Stimulated activated CD4-positive, alpha-beta T cell treated with anti-CD3 and anti-CD28 coated beads, Interleukin-4, amount 100 ng/mL, for 4 hours (primary cell): ENCODE data around the gene TRRAP.

Source experiments
- DNase-seq, 2 experiments: peaks; one replicate each; pipeline ENCODE4 v3.0.0-alpha.2; 2020

Gene TRRAP

GRCh38 chr7:99008921-99009530 lies 130.7 kb downstream of the TRRAP start:
- DNase-seq: no peak

DNA sequence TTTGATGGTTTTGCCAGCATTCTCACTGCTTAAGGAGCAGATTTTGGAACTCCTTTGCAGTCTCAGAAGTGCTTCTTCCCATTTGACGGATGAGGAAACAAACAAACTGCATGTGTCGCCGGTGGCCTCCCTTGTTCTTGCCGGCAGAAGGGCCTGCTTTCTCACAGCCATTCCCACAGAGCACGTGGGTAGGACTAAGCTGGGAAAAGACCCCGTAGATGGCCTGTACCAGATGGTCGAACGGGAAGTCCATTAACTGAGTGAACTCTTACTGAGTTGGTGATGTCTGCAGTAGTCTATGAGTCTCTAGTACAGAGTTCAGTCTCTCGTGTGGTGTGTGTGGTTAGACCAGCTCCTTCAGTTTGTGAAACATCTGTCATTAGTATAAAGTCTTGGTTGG lies 131.9 kb downstream of the TRRAP start:
- no peak for DNase-seq

DNA sequence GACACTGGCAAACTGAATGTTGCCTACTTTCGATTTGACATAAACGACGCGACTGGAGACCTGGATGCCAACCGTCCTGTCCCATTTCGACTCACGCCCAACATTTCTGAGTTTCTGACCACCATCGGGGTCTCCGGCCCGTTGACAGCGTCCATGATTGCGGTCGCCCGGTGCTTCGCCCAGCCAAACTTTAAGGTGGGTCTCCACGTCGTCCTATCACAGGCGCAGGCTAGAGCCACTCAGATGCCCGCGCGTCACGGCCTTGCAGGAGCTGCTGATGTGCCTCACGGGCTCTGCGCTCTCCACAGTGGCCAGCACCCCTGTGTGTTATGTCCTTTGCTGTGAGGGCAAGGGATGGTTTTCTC lies 133.0 kb downstream of the TRRAP start:
- no peak for DNase-seq

DNA sequence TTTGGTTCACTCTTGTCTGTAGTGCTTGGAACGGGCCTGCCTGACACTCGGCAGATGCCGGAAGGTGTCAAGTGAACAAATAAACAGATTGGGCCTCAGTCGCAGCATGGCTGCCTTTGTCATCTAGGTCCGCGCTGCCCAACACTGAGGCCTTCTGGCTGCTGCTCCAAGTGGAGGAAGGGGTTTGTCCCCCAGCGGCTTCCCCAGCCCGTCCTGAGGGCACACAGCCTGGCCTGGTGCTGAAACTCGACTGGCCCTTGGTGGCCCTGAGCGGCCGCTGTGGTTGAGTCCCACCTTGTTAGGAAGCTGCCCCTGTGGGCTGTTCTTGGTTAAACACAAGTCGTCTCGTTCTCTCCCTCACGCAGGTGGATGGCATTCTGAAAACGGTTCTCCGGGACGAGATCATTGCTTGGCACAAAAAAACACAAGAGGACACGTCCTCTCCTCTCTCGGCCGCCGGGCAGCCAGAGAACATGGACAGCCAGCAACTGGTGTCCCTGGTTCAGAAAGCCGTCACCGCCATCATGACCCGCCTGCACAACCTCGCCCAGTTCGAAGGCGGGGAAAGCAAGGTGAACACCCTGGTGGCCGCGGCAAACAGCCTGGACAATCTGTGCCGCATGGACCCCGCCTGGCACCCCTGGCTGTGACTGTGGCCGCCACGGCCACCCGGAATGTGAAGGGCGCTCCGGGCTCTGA lies 133.5 kb downstream of the TRRAP start:
- DNase-seq: no peak

DNA sequence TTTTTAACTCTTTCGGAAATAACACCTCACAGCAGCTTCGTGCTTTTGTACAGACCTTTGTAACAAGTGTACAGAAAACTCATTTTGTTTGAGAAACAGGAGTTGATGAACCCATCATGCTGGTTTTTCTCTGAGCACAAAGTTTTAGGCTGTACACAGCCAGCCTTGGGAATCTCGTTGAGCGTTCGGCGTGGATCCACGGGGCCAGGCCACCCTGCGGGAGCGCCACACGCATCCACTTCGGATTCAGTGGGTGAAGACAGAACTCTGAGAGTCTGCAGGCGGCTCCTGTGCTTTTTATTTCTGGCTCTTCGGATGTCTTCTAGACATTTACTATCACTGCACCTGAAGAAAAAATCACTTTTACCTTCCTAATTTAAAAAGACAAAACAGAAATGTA lies 134.4 kb downstream of the TRRAP start:
- DNase-seq: no peak

DNA sequence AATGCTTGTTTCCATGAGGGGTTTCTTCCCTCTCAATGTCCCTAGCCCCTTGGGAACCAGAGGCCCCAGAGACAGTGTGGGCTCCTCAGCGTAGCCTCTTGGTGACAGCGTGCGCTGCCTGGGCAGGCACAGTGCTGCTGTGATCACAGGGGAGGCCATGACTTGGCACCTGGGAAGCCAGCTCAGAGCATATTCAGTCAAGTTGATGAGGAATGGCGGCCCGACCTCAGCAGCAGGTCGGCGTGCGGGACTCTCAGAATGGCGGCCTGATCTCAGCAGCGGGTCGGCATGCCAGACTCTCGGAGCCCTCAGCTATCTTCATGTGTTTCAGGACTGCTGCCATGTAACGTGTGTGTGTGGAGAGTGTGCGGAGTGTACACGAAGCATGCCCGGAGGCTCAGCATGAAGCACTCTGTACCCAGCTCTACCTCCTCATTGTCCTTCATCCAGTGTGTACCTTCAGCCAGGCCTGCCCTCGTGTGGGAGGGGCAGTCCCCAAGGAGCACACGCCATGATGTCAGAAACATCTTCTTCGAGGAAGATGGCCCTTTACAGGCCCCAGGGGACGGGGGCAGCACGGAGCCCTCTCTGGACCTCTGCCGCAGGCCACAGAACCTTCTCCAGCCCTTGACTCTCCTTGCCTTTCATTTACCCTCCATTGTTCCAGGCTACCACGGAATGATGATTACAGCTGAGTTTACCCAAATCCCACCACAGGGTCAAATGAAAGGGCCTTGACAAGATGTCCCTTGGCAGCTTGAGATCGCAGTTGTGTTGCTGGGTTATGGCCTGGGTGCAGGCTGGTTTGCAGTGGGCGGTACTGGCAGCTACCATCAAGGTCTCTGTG lies 135.2 kb downstream of the TRRAP start:
- DNase-seq: no peak

DNA sequence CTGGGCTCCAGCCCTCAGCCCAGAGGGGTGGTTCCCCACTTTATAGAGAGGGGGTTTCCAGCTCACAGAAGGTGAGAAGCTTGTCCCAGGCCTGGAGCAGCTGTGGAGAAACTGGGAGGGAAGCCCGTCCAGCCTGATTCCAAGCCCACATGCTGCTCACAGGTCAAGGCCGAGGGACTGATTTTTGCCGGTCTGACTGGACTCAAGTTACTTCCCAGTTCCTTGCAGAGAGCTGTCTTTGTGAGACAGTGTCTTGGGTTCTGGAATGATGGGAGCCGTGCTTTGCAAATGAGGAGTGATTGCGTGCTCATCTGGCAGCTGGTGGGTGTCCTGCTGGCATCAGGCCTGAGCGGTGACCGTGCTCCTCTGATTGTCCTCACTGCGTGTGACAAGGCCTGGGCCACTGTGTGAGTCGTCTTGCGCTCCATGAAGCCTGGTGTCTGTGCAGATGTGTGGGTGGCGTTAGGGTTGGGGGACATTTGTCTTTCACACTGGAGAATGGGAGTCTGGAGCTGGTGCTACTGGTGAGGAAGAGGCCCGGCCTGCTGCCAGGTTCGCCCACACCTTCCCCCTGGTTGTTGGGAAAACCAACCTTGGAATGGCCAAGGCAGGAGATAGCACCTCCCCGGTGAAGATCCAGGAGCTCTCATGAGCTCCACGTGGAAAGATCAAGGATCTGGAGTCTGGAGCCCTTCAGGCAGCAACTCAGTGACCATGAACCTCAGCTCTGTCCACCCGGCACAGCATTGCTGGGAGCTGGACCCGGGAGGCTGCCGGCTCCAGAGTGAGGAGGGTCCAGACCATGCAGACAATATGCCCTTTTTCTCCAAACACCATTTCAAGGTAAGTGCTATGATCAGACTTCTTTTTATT lies 136.0 kb downstream of the TRRAP start:
- DNase-seq: no peak

DNA sequence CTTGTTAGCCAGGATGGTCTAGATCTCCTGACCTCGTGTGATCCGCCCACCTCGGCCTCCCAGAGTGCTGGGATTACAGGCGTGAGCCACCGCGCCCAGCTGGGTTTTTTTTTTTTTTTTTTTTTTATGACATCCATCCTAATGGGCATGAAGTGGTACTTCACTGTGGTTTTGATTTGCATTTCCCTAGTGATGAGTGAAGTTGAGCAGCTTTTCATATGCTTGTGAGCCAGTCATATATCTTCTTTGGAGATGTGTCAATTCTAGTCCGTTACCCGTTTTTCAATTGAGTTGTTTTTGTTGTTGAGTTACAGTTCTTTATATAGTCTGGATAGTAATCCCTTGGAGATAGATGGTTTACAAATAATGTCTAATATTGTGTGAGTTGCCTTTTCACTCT lies 137.9 kb downstream of the TRRAP start:
- DNase-seq: no peak

GRCh38 chr7:99019523-99020412 lies 141.4 kb downstream of the TRRAP start:
- no peak for DNase-seq

DNA sequence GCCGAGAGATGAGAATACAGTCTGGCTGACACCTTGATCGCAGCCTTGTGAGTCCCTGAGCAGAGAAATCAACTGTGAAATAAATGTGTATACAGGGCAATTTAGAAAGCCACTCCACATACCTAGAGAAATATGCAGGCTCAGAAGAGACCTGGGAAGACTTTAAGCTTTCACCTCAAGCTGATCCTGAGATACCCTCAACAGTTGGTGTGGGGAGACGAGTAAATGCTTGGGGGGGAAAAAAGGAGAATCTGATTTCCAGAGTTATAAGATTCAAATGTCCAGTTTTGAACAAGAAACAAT lies 142.0 kb downstream of the TRRAP start:
- no peak for DNase-seq

GRCh38 chr7:99021941-99022560 lies 143.7 kb downstream of the TRRAP start:
- no peak for DNase-seq

GRCh38 chr7:99024066-99024465 lies 145.7 kb downstream of the TRRAP start:
- no peak for DNase-seq

DNA sequence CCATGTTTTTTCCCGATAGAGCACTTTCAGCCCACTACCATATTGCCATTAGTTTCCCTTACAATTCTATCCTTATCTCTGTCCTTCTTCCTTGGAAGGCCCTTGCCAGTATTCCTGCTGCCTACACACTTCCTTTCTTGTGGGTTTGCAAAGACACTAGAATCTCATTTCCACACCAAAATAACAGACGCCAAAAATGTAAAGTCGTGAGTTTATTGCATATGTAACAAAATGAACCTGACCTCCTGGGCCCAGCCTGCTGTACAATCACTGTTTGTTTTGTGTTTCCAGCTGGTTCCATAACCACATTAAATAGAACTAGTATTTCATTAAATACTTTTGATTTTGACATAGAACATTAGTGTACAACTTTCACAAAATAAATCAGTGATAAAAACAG lies 148.9 kb downstream of the TRRAP start:
- no peak for DNase-seq

DNA sequence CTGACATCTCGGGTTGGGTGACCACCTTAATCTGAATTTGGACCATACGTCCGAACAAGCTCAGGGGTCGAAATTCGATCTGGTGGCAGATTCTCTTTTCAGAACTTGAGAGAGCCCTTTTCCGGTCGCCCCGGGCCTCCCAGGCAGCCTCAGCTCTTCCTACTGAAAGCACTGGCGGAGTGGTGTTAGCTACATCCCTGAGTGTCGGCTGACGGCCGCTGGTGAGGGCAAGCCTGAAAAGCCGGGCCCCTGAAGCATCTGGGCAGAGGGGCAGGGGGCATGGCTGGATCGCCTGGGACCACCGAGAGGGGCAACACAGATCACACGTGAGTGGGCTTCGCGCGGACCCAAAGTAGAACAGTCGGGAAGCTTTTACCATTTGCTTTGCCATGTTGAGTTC lies 149.5 kb downstream of the TRRAP start:
- DNase-seq: no peak

- no peak for DNase-seq
These were observed 150.1 kb downstream of the TRRAP start for GRCh38 chr7:99028261-99028973.

DNA sequence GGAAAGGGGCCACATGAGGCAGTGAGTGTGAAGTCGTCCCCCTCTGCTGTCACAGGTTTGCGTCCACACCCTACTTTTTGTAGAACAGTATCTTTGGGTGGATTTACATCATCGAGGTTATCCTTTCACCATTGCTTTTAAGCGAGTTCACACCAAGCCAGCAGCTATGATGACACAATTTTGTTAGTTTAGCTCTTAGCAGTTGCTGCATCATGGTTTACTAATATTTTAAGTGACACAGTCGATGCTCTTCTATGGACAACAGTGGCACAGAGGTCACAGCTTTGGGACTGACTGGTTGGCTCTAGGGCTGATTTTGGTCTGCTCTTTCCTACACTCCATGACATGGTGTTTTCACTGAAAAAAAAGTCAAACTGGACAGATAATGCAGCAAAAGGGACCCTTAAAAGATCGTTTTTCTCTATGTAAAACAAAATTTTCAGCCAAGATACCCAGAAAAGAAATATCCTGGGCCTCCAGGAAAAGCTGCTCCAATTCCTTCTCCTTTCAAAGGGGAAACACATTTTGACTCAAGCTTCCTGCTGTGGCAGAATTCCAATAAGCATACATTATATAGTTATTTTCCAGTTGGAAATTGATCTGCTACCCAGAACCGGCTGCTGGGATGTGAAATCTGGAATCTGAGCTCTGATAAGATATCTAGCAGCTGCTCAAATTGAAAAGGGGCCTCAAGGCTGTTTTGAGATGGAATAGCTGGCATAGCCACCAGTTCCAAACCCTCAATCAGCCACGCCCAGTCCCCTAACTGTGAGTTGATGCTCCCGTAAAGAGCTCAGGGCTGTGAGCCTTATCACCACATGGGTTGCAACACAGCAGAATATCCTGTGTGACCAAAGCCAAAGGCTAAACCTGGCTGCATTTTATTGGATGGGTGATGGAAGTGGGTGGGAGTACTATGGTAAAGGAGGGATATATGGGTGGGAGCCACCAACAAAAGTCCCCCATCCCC lies 151.4 kb downstream of the TRRAP start:
- DNase-seq: no peak

DNA sequence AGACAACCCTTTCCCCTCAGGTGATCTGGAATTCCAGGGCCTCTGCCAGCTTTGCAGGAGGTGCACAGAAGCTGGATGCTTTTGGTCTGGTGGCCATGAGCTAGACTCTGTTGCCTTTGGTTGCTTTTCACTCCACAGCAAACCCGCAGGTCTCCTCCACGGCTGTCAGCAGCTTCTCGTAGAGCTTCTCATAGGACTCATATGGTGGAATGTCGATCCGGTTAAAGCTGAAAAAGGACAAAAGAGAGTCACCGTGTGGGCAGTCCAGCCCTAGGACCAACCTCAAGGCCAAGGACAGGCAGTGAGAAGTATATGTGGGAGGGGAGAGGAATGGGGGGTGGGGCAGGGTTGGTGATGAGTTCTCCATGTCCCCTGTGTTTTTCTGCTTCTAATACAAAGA lies 152.1 kb downstream of the TRRAP start:
- DNase-seq: no peak

DNA sequence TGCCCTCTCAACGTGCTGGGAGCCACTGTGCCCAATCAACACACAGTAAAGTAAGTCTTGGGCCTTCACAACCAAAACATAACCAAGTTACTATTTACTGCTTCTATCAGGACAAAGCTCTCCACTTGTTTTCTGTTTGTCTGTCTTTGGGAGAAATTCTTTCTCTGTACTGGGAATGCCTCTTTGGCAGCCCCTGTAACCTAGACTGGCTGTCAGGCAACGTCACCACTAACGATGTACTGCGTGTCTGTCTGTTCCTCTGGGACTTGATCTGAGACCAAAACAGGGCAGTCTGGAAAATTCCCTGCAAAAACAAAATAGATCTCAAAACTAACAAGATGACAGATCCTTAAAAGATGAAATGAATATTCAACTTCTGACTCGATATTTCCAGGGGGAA lies 152.6 kb downstream of the TRRAP start:
- DNase-seq: no peak

DNA sequence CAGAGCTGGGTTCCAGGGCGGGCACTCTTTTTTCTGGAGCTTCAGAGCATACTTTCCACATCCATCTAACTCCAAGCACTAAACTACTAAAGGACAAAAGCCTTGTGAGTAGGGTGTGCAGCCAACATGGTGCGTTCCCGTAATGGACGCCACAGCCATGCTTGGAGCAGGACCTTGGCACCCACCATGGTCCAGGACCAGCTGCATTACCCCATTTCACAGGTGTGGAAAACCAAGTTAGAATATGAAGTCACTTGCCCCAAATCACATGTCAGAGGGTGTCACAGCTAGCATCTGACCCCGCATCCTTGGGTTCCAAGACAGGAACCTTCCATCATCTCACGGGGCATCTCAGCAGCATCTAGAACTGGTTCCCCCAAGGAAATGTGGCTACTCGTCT lies 153.2 kb downstream of the TRRAP start:
- DNase-seq: no peak

DNA sequence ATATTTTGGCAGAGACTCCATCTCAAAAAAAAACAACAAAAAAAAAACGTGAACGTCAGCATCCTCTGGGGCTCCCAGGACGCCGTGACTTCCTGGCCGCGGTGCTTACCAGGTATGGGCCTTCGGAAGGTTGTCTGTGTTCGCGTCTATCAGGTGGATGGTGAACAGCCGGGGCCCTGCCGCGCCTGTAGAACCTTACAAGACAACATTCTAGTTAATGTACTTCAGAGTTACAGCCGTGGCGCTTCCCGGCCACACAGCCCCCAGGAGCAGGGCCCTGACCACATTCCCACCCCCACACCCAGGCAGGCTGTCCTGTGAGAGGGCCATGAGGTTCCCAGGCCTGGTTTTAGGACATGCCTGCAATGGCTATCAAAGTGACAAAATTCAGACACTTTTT lies 154.6 kb downstream of the TRRAP start:
- DNase-seq: no peak
